GM18526 (cell line): ENCODE measurements around the gene FBXW5.

Source experiments
- POLR2A ChIP-seq: IDR thresholded peaks from 3 replicates; pipeline ENCODE4 v1.6.1; 2011; ENCODE audit not compliant: insufficient read length; ENCODE audit errors: extremely low read depth

FBXW5 gene

DNA sequence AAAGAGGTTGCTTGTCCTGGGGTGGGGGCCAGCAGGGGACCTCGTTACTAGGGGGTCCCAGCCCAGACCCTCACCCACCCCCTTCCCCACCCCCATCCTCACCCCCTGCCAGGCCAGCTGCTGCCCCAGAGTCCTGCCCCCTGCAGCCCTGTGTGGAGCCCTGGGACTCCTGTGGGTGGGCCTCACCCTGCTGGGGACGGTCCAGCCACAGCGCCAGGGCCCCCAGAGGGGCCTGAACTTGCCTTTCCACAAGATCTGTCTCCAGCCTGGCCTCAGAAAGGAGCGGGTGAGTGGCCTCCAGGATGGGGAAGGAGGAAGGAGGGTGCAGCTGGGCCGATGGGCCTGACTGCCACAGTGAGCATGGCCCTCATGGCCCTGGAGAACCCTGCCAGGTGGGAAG, 25.2 kb upstream of the FBXW5 start:
- TF ChIP-seq POLR2A, result no peak

DNA sequence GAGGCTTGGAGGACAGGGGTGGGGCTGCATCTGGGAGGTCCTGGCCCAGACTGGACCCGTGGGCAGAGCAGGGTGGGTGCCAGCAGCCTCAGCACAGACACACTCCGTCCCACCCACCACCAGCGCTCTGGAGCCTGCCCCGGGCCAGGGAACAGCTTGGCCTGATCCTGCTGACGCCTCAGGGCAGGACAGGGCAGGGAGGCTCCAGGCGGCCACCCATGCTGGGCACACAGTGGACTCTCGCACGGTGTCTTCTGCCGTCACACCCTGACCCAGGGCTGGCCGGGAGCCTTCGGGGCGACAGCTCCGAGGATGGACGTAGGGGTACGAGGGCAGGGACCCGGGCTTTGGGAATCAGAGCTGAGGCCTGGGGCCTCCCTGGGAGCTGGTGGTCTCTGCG, 24.6 kb upstream of the FBXW5 start:
- no peak for TF ChIP-seq POLR2A

DNA sequence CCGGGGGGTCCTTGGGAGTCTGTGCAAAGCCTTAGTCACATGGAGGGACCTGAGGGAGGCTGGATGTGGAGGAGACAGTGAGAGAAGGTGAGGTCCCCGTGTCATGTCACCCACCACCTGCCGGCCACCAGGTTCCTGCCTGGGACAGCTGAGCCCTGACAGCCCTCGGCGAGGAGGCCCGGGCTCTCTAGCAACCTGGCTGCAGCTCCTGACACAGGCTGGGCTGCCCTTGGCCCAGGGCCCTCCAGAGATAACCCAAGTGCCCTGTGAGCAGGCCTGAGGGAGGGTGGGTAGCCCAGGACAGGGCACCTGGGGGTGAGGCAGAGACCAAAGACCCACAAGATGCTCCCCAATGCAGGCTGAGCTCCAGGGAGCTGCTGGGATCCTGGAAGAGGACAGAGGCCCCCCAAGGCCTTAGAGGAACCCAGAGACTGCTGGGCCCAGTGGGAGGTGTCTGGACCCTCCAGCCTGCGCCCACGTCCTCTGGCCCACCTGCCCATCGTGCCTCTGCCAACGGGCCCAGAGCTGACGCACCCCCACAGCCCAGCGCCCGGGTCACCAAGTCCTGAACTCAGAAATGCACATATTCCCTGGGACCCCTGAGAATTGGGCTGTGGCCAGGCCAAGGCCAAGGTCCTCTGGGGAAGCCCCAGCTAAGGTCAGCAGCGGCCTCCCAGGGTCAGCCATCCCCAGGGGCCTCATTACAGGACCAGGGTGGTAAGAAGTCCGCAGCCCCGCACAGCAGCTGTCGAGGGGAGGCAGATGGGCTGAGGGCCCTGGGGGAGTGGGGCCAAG, 24.0 kb upstream of the FBXW5 start:
- no peak for TF ChIP-seq POLR2A

- no peak for TF ChIP-seq POLR2A
Observed at GRCh38 chr9:136965771-136966484, 21.4 kb upstream of the FBXW5 start.

GRCh38 chr9:136964833-136965422, 20.4 kb upstream of the FBXW5 start:
- TF ChIP-seq POLR2A, result no peak

GRCh38 chr9:136964171-136964689, 19.7 kb upstream of the FBXW5 start:
- TF ChIP-seq POLR2A, result no peak

GRCh38 chr9:136963751-136964150, 19.2 kb upstream of the FBXW5 start:
- TF ChIP-seq POLR2A, result no peak

DNA sequence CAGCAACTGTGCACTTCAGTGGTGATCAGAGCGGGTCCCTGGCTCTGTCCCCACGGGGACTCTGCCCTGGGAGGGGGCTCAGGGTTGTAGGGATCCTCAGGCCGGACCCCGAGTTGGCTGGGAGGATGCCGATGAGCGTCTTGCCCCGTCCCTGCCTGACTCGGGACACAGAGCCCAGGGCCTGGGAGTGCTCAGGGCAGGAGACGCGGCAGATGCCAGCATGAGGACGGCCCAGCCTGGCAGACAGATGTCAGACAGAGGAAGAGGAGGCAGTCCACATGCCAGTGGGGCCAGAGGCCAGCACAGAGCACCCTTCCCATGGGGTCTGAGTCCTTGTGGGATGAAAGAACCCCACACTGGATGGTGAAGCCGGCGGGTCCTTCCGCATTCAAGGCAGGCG, 18.8 kb upstream of the FBXW5 start:
- no peak for TF ChIP-seq POLR2A

GRCh38 chr9:136962701-136963248, 18.2 kb upstream of the FBXW5 start:
- TF ChIP-seq POLR2A, result no peak

DNA sequence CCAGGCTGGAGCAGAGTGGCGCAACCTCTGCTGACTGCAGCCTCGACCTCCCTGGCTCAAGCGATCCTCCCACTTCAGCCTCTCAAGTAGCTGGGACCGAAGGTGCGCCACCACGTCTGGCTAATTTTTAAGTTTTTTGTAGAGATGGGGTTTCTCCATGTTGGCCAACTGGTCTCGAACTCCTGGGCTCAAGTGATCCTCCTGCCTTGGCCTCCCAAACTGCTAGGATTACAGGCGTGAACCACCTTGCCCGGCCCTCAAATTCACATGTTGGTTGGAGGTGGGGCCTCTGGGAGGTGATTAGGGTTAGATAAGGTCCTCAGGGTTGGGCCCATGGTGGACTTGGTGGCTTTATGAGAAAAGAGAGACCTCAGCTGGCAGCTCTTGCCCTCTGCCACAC, 17.6 kb upstream of the FBXW5 start:
- no peak for TF ChIP-seq POLR2A

DNA sequence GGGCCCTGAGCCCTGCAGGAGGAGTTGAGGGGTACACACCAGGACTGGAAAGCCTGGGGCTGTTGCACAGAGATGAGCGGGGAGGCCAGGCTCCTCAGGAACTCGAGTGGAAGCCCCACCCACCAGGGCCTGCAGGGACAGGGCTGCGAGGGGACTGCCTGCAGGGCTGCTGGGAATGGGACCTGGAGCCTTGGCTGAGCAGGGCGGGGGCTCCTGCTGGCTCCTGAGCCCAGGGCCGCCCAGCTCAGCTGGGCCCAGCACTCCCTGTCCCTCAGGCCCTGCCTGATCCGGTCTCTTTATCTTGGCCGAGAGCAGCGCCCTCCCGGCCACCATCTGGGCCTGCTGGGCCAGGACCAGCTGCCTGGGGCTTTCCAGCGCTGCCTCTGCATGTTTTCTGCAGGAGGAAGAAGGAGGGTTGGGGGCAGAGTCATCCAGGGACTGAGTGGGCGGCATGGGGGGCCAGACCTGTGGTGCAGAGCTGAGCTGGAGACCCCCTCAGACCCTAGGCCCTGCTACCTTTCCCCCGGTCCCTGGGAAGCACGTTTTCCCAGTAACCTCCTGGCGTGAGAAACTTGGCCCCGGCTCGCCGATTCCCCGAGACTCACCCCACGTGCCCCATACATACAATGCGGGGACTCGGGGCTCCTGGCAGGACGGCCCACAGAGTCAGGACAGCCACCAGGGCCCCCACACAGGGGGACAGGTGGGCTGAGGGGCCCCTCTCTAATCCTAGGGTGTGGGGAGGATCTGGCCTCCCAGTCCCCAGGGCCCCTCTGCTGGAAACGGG, 16.9 kb upstream of the FBXW5 start:
- no peak for TF ChIP-seq POLR2A

GRCh38 chr9:136960938-136961275, 16.4 kb upstream of the FBXW5 start:
- TF ChIP-seq POLR2A, result no peak

DNA sequence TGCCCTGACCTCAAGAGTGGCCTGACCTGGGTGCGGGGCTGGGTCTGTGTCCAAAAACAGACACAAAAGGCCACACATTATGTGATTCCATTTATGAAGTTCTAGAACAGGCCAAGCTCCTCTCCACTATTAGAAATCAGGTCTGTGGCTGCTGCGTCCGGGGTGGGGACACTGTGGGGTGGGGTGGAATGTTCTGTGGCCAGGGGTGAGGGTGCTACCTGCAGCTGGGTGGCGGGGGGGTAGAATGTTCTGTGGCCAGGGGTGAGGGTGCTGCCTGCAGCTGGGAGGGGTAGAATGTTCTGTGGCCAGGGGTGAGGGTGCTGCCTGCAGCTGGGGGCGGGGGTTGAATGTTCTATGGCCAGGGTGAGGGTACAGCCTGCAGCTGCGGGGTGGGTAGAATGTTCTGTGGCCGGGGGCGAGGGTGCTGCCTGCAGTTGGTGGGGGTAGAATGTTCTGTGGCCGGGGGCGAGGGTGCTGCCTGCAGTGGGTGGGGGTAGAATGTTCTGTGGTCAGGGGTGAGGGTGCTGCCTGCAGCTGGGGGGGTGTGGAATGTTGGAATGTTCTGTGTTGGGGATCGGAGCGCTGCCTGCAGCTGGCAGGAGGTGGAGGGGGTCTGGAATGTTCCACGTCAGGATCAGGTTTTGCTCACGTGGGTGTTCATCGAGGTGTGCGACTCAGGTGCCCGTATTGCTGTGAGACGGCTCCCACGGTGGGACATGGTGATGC, 15.8 kb upstream of the FBXW5 start:
- no peak for TF ChIP-seq POLR2A
